Erythroblast (primary cell): ENCODE measurements around the gene TMPRSS6.

Source experiments
- GATA1 ChIP-seq: IDR thresholded peaks from 2 replicates; pipeline ENCODE4 v1.6.1; 2011; ENCODE audit warnings: low read depth, mild to moderate bottlenecking, control low read depth, low read length, moderate library complexity
- POLR2A ChIP-seq: IDR thresholded peaks from 2 replicates; pipeline ENCODE4 v1.6.1; 2011; ENCODE audit warnings: mild to moderate bottlenecking, low read length

DNA sequence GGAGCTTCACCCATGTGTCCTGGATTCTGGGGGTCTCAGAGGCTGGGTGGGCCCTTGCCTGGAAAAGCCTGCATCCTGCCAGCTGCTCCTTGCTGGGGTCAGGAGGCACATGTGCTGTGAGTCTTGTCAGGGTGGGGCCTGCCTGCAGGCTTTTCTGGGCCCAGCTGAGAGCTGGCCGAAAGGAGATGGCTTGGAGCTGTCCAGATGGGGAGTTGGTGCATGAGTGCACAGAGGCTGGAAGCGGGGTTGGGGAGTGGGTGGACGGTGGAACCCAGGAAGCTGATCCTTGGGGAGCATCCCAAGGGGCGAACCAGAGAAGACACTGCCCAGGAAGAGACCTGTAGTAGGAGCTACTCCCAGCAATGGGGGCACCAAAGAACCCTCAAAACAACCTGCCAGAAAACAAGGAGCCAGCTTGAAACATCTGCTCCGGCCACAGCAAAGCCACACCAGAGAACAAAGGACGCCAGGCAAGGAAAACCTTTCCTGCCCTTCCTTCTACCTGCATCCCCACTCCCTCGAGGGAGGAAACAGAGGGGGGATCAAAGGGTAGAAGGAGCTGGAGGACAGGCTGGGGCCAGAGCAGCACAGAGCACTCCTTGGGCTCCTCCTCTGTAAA lies 66.2 kb downstream of the TMPRSS6 start:
- TF ChIP-seq POLR2A (no peak), GATA1 (no peak)
